Measurements from ENCODE around the gene TTN. TPM values are rescaled to one million over a fixed set of nuclear protein-coding genes. Genes with fewer than 3 reads are reported as not detected.
A peak's percentile ranks its signal among the peaks of the same experiment; 100 is the strongest.

TTN gene
- total and polyA plus RNA-seq, 4 donors: 0.01 to 3.0 (median 0.80) TPM

DNA sequence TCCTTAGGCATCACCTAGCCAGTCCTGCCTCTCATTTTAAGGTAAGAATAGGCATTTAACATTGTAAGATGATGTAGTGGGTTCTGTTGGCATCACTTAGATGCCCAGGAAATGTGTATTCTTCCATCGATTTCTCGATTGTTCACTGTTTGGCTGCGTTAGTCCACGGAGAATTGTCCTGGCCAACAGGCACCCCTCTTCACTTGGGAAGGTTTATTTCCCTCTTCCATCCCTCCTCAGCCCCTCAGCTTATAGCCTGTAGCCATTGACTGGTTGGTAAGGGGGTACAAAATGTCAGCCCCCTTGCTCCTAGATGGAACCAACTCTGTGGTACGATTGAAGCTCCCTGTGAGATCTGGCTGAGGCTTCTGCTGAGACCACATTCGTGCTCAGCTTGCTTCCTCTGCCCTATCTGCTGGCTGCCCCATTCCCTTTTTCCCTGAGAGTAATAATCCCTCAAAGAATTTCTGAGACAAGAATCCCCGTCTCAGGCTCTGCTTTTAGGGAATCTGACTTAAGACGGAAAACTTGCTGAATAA is 283.6 kb downstream of the TTN start (continued):
- TF ChIP-seq, protein P1, sequence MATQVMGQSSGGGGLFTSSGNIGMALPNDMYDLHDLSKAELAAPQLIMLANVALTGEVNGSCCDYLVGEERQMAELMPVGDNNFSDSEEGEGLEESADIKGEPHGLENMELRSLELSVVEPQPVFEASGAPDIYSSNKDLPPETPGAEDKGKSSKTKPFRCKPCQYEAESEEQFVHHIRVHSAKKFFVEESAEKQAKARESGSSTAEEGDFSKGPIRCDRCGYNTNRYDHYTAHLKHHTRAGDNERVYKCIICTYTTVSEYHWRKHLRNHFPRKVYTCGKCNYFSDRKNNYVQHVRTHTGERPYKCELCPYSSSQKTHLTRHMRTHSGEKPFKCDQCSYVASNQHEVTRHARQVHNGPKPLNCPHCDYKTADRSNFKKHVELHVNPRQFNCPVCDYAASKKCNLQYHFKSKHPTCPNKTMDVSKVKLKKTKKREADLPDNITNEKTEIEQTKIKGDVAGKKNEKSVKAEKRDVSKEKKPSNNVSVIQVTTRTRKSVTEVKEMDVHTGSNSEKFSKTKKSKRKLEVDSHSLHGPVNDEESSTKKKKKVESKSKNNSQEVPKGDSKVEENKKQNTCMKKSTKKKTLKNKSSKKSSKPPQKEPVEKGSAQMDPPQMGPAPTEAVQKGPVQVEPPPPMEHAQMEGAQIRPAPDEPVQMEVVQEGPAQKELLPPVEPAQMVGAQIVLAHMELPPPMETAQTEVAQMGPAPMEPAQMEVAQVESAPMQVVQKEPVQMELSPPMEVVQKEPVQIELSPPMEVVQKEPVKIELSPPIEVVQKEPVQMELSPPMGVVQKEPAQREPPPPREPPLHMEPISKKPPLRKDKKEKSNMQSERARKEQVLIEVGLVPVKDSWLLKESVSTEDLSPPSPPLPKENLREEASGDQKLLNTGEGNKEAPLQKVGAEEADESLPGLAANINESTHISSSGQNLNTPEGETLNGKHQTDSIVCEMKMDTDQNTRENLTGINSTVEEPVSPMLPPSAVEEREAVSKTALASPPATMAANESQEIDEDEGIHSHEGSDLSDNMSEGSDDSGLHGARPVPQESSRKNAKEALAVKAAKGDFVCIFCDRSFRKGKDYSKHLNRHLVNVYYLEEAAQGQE (IDR thresholded peaks at IDR 0.05): no peak

DNA sequence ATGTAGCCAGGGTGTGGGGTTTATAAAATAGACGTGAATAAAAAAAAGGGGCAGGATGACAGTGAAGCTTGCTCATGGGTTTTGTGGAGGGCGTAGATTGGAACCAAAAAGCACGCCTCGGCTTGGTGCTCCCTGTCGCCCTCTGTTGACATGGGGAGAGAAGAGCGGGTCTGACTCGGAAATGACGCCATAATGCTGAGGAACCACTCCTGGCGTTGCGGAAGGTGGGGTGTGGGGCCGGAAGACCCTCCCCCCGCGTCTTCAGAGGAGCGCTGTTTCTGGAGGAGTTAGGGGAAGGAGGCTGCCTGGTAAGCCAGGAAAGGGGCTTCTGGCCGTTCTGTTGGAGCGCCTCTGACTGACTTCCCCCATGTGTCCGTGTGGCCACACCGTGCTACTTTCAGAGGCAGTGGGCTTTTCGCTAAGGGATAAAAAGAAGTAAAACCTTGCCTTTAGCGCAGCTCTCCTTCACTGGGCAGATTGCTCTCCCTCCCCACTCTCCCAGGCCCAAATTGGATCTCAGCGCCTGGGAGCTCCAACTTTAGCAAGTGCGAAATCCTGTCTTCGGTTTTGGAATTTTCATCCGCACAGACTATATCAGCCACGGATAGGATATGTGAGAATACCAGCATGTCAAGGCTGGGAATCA is 284.1 kb downstream of the TTN start:
- TF ChIP-seq, protein P1 (IDR thresholded peaks at IDR 0.05): no peak
- TF ChIP-seq TAF1 (conservative IDR thresholded peaks at IDR 0.05) (no peak), SP1 (IDR thresholded peaks at IDR 0.05) (peak; percentile 42), RXRA (IDR thresholded peaks at IDR 0.05) (peak in 1 of 2 donors; percentile 42), HNF4A (conservative IDR thresholded peaks at IDR 0.05) (peak; percentile 14 to 50), JUND (IDR thresholded peaks at IDR 0.05) (peak; percentile 41 to 84), YY1 (IDR thresholded peaks at IDR 0.05) (no peak), FOXA2 (IDR thresholded peaks at IDR 0.05) (no peak), GABPA (IDR thresholded peaks at IDR 0.05 in 1 of 2, conservative IDR thresholded peaks at IDR 0.05 in 1 of 2) (peak; percentile 80 to 92), RAD21 (IDR thresholded peaks at IDR 0.05) (peak; percentile 60 to 75), FOXA1 (IDR thresholded peaks at IDR 0.05) (no peak), NR2F2 (IDR thresholded peaks at IDR 0.05) (no peak), EGR1 (IDR thresholded peaks at IDR 0.05; ENCODE audit: low read depth in 2 of 2) (no peak), HNF4G (IDR thresholded peaks at IDR 0.05) (no peak)
- TF ChIP-seq, protein P2, sequence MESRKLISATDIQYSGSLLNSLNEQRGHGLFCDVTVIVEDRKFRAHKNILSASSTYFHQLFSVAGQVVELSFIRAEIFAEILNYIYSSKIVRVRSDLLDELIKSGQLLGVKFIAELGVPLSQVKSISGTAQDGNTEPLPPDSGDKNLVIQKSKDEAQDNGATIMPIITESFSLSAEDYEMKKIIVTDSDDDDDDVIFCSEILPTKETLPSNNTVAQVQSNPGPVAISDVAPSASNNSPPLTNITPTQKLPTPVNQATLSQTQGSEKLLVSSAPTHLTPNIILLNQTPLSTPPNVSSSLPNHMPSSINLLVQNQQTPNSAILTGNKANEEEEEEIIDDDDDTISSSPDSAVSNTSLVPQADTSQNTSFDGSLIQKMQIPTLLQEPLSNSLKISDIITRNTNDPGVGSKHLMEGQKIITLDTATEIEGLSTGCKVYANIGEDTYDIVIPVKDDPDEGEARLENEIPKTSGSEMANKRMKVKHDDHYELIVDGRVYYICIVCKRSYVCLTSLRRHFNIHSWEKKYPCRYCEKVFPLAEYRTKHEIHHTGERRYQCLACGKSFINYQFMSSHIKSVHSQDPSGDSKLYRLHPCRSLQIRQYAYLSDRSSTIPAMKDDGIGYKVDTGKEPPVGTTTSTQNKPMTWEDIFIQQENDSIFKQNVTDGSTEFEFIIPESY (IDR thresholded peaks at IDR 0.05): no peak
- TF ChIP-seq, protein P3, sequence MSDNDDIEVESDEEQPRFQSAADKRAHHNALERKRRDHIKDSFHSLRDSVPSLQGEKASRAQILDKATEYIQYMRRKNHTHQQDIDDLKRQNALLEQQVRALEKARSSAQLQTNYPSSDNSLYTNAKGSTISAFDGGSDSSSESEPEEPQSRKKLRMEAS (IDR thresholded peaks at IDR 0.05): no peak
- TF ChIP-seq, protein P4, sequence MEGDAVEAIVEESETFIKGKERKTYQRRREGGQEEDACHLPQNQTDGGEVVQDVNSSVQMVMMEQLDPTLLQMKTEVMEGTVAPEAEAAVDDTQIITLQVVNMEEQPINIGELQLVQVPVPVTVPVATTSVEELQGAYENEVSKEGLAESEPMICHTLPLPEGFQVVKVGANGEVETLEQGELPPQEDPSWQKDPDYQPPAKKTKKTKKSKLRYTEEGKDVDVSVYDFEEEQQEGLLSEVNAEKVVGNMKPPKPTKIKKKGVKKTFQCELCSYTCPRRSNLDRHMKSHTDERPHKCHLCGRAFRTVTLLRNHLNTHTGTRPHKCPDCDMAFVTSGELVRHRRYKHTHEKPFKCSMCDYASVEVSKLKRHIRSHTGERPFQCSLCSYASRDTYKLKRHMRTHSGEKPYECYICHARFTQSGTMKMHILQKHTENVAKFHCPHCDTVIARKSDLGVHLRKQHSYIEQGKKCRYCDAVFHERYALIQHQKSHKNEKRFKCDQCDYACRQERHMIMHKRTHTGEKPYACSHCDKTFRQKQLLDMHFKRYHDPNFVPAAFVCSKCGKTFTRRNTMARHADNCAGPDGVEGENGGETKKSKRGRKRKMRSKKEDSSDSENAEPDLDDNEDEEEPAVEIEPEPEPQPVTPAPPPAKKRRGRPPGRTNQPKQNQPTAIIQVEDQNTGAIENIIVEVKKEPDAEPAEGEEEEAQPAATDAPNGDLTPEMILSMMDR (IDR thresholded peaks at IDR 0.05; ENCODE audit: low read depth, low read length, missing input control): peak; percentile 58
- TF ChIP-seq, protein P5, sequence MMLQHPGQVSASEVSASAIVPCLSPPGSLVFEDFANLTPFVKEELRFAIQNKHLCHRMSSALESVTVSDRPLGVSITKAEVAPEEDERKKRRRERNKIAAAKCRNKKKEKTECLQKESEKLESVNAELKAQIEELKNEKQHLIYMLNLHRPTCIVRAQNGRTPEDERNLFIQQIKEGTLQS (IDR thresholded peaks at IDR 0.05): peak; percentile 71
- no peaks in the 10 kb centered on the region for H3K27me3 ChIP-seq (ENCODE audit: control insufficient read depth in 4 of 4, insufficient read depth in 4 of 4, low read length in 3 of 4)
- WGBS: 22% methylated on average over 25 of the region's 25 CpGs
- peak; percentile 79 for DNase-seq (ENCODE audit: low spot score)
- peak overlapping the region; percentile 48 to 81 (median 78) for H3K4me3 ChIP-seq (ENCODE audit: low read depth in 1 of 3, low read length in 3 of 3)
- peaks cover 0 to 13% (median 3%) of the 10 kb centered on the region in 4 donors for H3K36me3 ChIP-seq (ENCODE audit: control insufficient read depth in 4 of 4, insufficient read depth in 3 of 4, low read depth in 1 of 4, low read length in 3 of 4)
- H3K27ac ChIP-seq (ENCODE audit: low read depth in 1 of 2, low read length in 2 of 2): peak overlapping the region; percentile 15 to 34
- H3K9me3 ChIP-seq (ENCODE audit: control insufficient read depth in 4 of 4, low read length in 3 of 4): no peaks in the 10 kb centered on the region
- H3K4me1 ChIP-seq (ENCODE audit: control insufficient read depth in 4 of 4, insufficient read depth in 4 of 4, low read length in 3 of 4): peaks cover 0 to 10% (median 5%) of the 10 kb centered on the region in 4 donors
- peak overlapping the region; percentile 54 to 77 for H3K9ac ChIP-seq (ENCODE audit: low read depth in 1 of 2, low read length in 2 of 2)

All from liver (tissue), 9 donors.